HG02642 (cell line): ENCODE measurements around the gene CMIP.
"Not testable (repeated sequence)": the region's sequence is repeated elsewhere in the genome, so short reads cannot be mapped to it uniquely, and the experiment has no call there.

Experiments used
- ATAC-seq: cut with Tn5 transposase; IDR thresholded peaks from one replicate; pipeline ENCODE4 v1.9.1; 2021; ENCODE audit warnings: mild to moderate bottlenecking; ENCODE audit not compliant: unreplicated experiment, poor library complexity

Gene CMIP

DNA sequence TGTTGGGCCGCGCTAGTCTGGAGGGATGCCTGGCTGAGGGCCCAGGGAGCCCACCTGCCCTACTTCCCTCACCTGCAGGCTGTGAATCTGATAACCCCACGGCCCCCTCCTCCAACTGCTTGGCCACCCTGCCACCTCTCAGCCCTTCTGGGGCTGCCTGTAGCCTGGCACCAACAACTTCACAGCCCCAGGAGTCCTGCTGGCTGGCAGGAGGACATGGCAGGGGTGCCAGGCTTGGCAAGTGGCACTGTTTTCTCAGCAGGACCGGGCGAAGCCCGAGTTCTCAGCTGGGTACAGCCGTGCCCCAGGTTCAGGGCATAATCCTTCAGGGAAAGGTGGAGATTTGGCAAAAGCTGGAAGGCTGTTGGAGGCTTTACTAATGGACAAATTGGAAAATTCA lies 129.6 kb downstream of the CMIP start:
- no peak for ATAC-seq

DNA sequence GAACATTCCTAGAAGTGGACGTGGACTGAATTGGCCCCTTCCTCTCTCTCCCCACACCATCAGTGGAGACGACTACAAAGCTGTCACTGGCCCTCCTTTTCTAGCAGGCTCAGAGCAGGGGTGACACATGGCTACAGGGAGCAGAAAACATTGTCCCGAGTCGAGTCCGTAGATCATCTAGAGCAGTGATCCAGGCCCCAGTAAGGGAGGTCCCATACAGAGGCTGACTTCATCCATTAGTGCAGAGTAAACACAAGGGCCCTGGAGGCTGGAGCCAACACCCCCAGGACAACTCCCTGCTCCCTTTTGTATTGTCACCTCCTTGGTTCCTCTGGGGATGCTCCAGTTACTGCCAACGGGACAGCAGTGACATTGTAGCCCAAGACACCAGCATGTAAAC lies 130.7 kb downstream of the CMIP start:
- ATAC-seq: no peak

DNA sequence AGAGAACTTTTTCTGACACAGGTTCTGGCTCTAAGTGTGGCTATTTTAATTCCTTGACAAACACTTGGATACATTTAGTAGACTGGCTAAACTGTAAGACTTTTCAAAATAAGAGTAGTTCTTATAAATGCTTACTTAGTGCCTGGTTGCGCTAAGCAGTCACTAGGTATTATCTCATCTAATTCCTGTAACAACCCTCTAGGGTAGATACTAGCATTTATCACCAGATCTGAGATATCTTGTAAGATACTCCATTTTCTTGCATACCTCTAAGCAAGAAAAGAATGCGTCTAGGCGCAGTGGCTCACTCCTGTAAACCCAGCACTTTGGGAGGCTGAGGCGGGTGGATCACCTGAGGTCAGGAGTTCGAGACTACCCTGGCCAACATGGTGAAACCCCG lies 131.2 kb downstream of the CMIP start:
- ATAC-seq: no peak

DNA sequence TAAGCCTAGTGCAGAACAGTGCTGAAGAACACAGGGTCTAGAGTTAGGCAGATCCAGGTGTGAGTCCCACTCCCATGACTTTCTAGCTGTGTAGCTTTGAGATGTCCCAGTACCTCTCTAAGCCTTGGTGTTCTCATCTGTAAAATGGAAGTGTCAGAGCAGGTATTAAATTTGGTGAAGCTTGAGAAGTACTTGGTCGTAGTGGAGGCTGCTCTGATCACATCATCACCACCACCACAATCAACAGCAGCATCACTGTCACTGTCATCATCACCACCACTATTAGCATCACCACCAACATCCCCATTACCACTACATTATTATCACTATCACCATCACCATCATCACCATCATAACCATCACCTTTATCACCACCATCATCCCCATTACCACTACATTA lies 132.1 kb downstream of the CMIP start:
- ATAC-seq: no peak

GRCh38 chr16:81577272-81577671 lies 132.7 kb downstream of the CMIP start:
- ATAC-seq: not testable (repeated sequence)

GRCh38 chr16:81578076-81578475 lies 133.5 kb downstream of the CMIP start:
- no peak for ATAC-seq

GRCh38 chr16:81578636-81579413 lies 134.2 kb downstream of the CMIP start:
- ATAC-seq: no peak

DNA sequence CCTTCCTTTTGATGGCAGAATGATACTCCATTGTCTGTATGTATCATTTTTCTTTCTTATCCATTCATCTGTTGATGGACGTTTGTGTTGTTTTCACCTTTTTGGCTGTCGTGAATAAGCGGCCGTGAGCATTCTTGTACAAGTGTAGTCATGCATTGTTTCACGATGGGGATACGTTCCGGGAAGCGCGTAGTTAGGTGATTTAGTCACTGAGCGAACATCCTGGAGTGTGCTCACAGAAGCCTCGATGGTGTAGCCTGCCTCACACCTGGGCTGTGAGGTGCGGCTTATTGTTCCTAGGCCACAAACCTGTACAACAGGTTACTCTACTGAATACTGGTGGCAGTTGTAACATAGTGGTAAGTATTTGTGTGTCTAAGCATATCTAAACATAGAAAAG lies 136.5 kb downstream of the CMIP start:
- no peak for ATAC-seq

DNA sequence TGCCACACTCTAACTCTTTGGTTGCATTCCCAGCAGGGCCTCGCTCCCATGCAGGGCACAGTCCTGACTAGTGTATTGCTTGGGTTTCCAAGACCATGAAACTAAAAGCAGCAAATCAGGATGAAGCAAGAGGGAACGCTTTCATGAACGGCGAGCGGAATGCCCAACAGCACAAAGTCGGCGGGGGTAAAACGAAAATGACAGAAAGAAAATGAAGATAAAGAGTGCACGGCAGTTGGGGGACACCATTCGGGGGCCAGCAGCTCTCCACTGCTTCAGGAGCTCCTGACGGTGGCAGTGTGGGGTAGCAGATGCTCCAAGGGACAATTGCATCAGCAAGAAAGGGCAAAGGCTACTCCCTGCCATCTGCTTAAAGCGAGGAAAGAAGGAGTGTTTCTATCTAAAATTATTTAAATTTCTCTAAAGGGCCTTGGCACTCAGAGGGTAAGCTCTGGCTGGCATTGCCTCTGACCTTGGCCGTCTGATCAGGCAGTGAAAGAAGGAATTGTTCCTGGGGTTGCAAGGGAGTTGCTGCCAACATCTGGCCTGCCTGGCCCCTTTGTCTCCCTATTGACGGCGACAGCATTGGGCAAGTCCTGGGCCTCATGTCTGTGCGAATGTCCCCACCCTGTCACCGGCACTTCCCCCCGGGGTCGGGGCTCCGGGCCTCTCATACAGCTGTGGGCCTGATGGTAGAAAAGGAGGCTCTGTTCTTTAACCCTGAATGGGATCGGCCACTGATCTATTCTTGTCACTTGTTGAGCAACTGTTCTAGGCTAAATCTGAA lies 138.2 kb downstream of the CMIP start:
- ATAC-seq: no peak

- ATAC-seq: no peak
These were observed 139.5 kb downstream of the CMIP start for GRCh38 chr16:81583893-81584631.

DNA sequence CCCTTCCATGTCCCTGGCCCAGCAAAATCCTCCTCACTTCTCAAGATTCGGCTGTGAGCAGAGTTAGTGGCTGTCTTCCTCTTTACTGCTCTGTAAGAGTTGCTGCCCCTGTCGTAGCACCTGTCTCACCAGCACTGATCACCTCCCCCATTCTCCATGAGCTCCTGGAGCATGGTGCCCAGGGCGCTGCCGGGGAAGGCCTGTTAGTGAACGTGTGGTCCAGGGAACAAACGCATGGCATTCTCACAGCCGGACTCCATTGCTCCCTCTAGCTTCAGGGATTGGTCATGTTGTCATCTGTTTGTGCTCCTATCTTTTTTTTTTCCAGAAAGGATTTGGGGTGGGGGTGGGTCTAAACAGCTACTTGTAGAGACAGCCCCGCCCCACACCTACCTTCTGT lies 141.2 kb downstream of the CMIP start:
- no peak for ATAC-seq

- ATAC-seq: no peak
These were observed 141.8 kb downstream of the CMIP start for GRCh38 chr16:81586417-81586816.

GRCh38 chr16:81586977-81587625 lies 142.5 kb downstream of the CMIP start:
- no peak for ATAC-seq

- no peak for ATAC-seq
These were observed 143.1 kb downstream of the CMIP start for GRCh38 chr16:81587626-81588160.

DNA sequence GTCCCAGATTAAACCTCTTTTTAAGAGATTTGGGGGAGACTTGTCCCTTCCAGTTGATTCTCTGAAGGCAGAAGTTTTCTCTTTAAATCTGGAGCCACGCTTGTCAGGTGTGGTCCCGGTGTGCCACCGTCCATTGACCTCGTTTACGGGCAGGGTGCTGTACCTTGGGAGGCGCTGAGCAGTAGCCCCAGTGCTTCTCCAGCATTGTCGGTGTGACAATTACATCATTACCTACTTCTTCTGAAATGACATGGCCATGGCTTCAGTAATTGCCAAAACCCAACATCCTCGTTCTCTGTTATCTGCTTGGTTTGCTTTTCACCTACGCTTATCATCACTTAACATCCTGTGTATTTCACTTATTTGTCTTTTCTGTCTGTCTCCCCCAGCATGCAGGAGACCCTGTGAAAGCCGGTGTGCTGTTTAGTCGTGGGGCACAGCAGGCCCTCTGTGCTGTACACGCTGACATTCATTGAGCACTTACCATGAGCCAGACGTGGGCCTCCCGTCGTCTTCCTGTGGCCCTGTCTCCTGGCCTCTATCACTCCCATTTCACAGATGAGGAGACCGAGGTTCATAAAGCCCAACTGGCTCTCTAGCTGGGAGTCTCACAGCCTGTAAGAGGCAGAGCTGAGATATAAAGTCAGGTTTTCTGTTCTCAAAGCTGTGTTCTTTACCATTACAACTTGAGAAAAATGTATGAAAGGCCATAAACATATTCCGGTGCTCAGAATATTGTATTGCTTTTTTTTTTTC lies 143.9 kb downstream of the CMIP start:
- no peak for ATAC-seq

- no peak for ATAC-seq
These were observed 145.5 kb downstream of the CMIP start for GRCh38 chr16:81589975-81590650.

- no peak for ATAC-seq
These were observed 146.3 kb downstream of the CMIP start for GRCh38 chr16:81590714-81591544.

GRCh38 chr16:81591545-81591870 lies 146.9 kb downstream of the CMIP start:
- ATAC-seq: no peak
